Skeletal muscle satellite cell (primary cell): ENCODE measurements around the gene PRRC2B. TPM values are rescaled to one million over a fixed set of nuclear protein-coding genes. Genes with fewer than 3 reads are reported as not detected.
A peak's percentile ranks its signal among the peaks of the same experiment; 100 is the strongest.
"Not testable (repeated sequence)": the region's sequence is repeated elsewhere in the genome, so short reads cannot be mapped to it uniquely, and the experiment has no call there.

Source experiments
- H3K27me3 ChIP-seq: 2 replicates; pipeline ENCODE4 v1.7.0; 2013; ENCODE audit warnings: low read length; ENCODE audit not compliant: control insufficient read depth, insufficient read depth
- H3K36me3 ChIP-seq: 2 replicates; pipeline ENCODE4 v1.7.0; 2013; ENCODE audit warnings: mild to moderate bottlenecking, control low read depth, low read length; ENCODE audit not compliant: insufficient read depth
- H3K4me1 ChIP-seq: 2 replicates; pipeline ENCODE4 v1.7.0; 2013; ENCODE audit warnings: low read length; ENCODE audit not compliant: control insufficient read depth, insufficient read depth
- H3K4me2 ChIP-seq: 2 replicates; pipeline ENCODE4 v1.7.0; 2013; ENCODE audit warnings: mild to moderate bottlenecking, low read length
- H3K4me3 ChIP-seq: 2 replicates; pipeline ENCODE4 v1.7.0; 2013; ENCODE audit warnings: low read length
- H3K9ac ChIP-seq: 2 replicates; pipeline ENCODE4 v1.7.0; 2013; ENCODE audit warnings: mild to moderate bottlenecking, low read depth, low read length, moderate library complexity
- H3K9me3 ChIP-seq: replicated peaks from 2 replicates; pipeline ENCODE4 v1.7.0; 2013; ENCODE audit warnings: mild to moderate bottlenecking, control low read depth, low read length
- total RNA-seq: library from RNA; depleted of rRNA; stranded (reverse); fragments of >200 nt; gene quantifications from 2 replicates; pipeline ENCODE4 v1.2.3, GENCODE V29; 2012; rRNA removed

Gene PRRC2B
- total RNA-seq = 51.7 and 54.2 TPM in 2 replicates

GRCh38 chr9:131393622-131394463 lies at the start of gene PRRC2B:
Gene PRRC2B, plus strand, starts transcription at chr9:131394086. Its CDS starts 36,059 bp downstream, at chr9:131430145.
- H3K9ac ChIP-seq = peak within 1 kb of the TSS; percentile 90
- peak within 1 kb of the TSS; percentile 95 for H3K4me2 ChIP-seq
- H3K36me3 ChIP-seq = no peaks in the 10 kb centered on the region
- peak within 1 kb of the TSS; percentile 77 for H3K4me3 ChIP-seq
- H3K9me3 ChIP-seq = no peaks in the 10 kb centered on the region
- H3K27me3 ChIP-seq = no peaks in the 10 kb centered on the region
- H3K4me1 ChIP-seq = peaks cover 40% of the 10 kb centered on the region

DNA sequence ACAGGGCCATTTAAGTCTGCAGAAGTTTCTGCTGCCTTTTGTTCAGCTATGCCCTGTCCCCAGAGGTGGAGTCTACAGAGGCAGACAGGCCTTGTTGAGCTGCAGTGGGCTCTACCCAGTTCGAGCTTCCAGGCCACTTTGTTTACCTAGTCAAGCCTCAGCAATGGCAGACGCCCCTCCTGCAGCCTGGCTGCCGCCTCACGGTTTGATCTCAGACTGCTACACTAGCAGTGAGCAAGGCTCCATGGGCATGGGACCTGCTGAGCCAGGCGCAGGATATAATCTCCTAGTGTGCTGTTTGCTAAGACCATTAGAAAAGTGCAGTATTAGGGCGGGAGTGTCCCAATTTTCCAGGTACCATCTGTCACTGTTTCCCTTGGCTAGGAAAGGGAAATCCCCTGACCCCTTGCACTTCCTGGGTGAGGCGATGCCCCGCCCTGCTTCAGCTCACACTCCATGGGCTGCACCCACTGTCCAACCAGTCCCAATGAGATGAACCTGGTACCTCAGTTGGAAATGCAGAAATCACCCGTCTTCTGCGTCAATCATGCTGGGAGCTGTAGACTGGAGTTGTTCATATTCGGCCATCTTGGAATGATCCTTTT lies 48.9 kb upstream of the PRRC2B start:
- not testable (repeated sequence) for H3K36me3 ChIP-seq, H3K4me3 ChIP-seq, H3K27me3 ChIP-seq, H3K4me1 ChIP-seq, H3K9ac ChIP-seq, H3K9me3 ChIP-seq, H3K4me2 ChIP-seq

- no peak overlapping the region for H3K4me2 ChIP-seq
- H3K9me3 ChIP-seq = no peaks in the 10 kb centered on the region
- peaks cover 4% of the 10 kb centered on the region for H3K4me1 ChIP-seq
- H3K9ac ChIP-seq = no peak overlapping the region
- H3K27me3 ChIP-seq = peaks cover 7% of the 10 kb centered on the region
- H3K36me3 ChIP-seq = no peaks in the 10 kb centered on the region
- H3K4me3 ChIP-seq = no peak overlapping the region
These were observed 47.3 kb upstream of the PRRC2B start for GRCh38 chr9:131346559-131346958.

DNA sequence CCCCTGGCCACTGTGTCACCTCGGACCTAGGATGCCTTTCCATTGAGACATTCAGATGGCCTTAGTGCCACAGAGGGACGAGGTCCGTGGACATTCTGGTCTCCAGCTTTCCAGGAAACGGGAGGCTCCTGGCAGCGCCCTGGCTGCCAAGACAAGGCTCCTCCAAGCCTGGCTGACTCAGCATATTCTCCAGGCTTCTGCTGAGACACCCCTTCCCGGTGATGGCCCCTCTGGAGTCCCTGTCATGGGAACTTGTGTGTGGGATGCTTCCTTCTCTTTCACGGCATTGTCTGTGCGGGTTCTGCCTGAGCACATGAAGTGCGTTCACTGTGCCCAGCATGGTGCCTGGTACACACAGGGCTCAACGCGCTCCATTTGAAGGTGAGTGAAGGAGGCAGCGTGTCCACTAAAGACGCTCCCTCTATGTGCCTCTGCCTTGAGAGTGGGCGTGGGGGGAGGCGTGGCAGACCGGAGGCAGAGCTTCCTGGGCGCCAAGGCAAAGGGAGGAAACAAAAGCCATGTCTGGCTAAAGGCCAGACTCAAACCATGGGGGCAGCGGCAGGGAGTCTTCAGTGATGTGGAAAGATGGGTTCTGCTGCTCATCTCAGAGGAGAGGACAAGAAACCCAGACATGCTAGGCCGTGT lies 46.4 kb upstream of the PRRC2B start:
- no peaks in the 10 kb centered on the region for H3K9me3 ChIP-seq
- H3K36me3 ChIP-seq = no peaks in the 10 kb centered on the region
- peaks cover 4% of the 10 kb centered on the region for H3K4me1 ChIP-seq
- no peak overlapping the region for H3K4me2 ChIP-seq
- H3K27me3 ChIP-seq = peaks cover 7% of the 10 kb centered on the region
- no peak overlapping the region for H3K4me3 ChIP-seq
- H3K9ac ChIP-seq = no peak overlapping the region

- H3K4me2 ChIP-seq = no peak overlapping the region
- H3K4me3 ChIP-seq = no peak overlapping the region
- H3K4me1 ChIP-seq = peaks cover 4% of the 10 kb centered on the region
- no peaks in the 10 kb centered on the region for H3K9me3 ChIP-seq
- no peak overlapping the region for H3K9ac ChIP-seq
- H3K27me3 ChIP-seq = peaks cover 4% of the 10 kb centered on the region
- no peaks in the 10 kb centered on the region for H3K36me3 ChIP-seq
These were observed 45.0 kb upstream of the PRRC2B start for GRCh38 chr9:131348631-131349521.

- Histone ChIP-seq H3K9ac (no peak overlapping the region), H3K4me3 (no peak overlapping the region), H3K4me1 (peaks cover 4% of the 10 kb centered on the region), H3K9me3 (no peaks in the 10 kb centered on the region), H3K27me3 (peaks cover 4% of the 10 kb centered on the region), H3K36me3 (no peaks in the 10 kb centered on the region), H3K4me2 (peak overlapping the region; percentile 90)
These were observed 44.4 kb upstream of the PRRC2B start for GRCh38 chr9:131349522-131349880.

- H3K9me3 ChIP-seq = no peaks in the 10 kb centered on the region
- H3K4me3 ChIP-seq = peak overlapping the region; percentile 63
- peak overlapping the region; percentile 90 for H3K4me2 ChIP-seq
- H3K36me3 ChIP-seq = no peaks in the 10 kb centered on the region
- peaks cover 4% of the 10 kb centered on the region for H3K27me3 ChIP-seq
- peak overlapping the region; percentile 5 for H3K9ac ChIP-seq
- H3K4me1 ChIP-seq = peaks cover 4% of the 10 kb centered on the region
These were observed 43.9 kb upstream of the PRRC2B start for GRCh38 chr9:131349881-131350563.

- H3K27me3 ChIP-seq, H3K4me2 ChIP-seq, H3K9me3 ChIP-seq, H3K4me3 ChIP-seq, H3K9ac ChIP-seq, H3K4me1 ChIP-seq, H3K36me3 ChIP-seq: not testable (repeated sequence)
These were observed 37.4 kb upstream of the PRRC2B start for GRCh38 chr9:131356479-131356878.

GRCh38 chr9:131358556-131358955 lies 35.3 kb upstream of the PRRC2B start:
- Histone ChIP-seq H3K27me3 (no peaks in the 10 kb centered on the region), H3K9ac (no peak overlapping the region), H3K9me3 (no peaks in the 10 kb centered on the region), H3K36me3 (no peaks in the 10 kb centered on the region), H3K4me1 (peaks cover 10% of the 10 kb centered on the region), H3K4me3 (no peak overlapping the region), H3K4me2 (no peak overlapping the region)

GRCh38 chr9:131361202-131361833 lies 32.6 kb upstream of the PRRC2B start:
- H3K36me3 ChIP-seq = no peaks in the 10 kb centered on the region
- H3K4me2 ChIP-seq = peak overlapping the region; percentile 24
- no peaks in the 10 kb centered on the region for H3K9me3 ChIP-seq
- H3K4me3 ChIP-seq = no peak overlapping the region
- no peak overlapping the region for H3K9ac ChIP-seq
- no peaks in the 10 kb centered on the region for H3K27me3 ChIP-seq
- peaks cover 10% of the 10 kb centered on the region for H3K4me1 ChIP-seq
